ENCODE results near the gene SSTR3.

Gene SSTR3

DNA sequence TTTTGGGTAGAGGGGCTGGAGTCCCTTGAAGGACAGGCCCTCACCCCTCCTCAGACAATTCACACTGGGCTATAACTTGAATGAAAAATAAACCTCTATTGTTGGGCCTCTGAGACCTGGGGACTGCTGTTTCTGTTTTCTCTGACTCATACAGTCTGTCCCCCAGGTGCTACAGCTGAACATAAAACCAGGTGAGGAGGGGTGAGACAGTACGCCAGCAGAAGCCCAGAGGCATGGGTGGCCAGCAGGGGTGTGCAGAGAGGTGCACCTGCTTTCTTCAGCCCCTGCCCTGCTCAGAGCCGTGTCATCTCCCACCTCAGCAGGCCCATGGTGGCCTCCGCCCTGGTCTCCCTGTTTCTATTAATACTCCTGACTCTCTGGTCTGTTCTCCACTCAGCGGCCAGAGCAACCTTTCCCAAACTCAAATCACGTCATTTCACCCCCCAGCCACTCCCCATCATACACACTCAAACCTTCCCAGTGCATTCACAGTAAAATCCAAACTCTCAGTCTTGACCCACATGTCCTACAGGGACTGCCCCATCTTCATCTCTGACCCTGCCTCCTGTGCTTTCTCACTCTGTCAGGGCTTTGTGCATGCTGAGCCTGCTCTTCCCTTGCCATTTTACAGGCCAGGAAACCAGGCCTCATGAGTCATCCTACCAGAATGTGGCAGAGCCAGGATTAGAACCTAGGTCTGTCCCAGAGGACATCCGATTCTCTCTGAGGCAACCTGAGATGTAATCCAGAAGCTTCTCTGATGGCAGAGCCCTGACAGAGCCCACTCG lies 57.2 kb downstream of the SSTR3 start:
- Histone ChIP-seq H3K27me3 (ENCODE audit: low read depth) (peaks cover 22% of the 10 kb centered on the region), H3K36me3 (replicated peaks) (no peaks in the 10 kb centered on the region), H3K4me3 (no peak overlapping the region), H3K9me3 (no peaks in the 10 kb centered on the region), H3K4me1 (no peaks in the 10 kb centered on the region)
- in situ Hi-C loops (cut with MboI; ENCODE audit: low sequenced_read_pairs), result no loop called here
- DNase-seq (ENCODE audit: low spot score in 2 of 2), result no peak
